ENCODE measurements around the gene FGF14. TPM values are rescaled to one million over a fixed set of nuclear protein-coding genes. Genes with fewer than 3 reads are reported as not detected.

FGF14 gene
- total and polyA plus RNA-seq, 2 of the 4 experiments (the other 2 are of a cell fraction): under 0.01 TPM; not detected in 1

DNA sequence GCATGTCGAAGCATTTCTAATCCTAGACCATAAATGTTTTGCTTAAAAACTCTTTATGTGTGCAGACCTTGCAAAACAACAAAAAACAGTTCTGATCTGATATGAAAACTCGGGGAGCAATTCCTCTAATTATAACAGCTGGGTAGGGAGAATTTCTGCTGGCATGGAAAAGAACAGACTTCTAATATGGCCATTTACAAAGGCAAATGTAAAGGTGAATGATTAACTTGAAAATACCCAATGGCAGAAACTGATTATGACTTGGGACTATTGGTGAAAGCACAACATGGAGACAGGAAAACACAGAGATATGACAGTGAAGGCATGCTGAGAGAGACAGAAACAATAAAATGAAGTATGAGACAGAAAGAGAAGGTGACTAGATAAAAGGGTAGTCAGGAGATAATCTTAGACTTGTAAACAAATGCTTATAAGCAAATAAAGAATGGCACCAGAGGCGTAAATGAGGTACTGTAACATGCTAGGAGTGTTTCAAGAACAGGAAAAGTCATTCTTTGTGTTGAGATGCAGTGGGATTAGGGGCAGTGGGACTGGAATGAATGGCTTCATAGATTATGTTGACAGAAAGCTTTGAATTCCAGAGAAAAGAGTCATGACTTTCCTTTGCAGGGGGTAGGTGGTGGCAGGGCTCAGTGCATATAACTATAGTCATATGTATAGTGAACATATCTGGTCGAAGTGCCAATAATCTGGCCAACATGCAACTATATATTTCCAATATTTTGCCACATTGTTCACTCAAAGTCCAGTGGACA, 556.4 kb downstream of the FGF14 start:
- H3K14ac ChIP-seq (replicated peaks; ENCODE audit: low read depth, low read length): no peak overlapping the region
- H3K56ac ChIP-seq (ENCODE audit: extremely low read depth, insufficient read depth, low read length): no peak overlapping the region
- H3K18ac ChIP-seq (ENCODE audit: low read depth, low read length): no peak overlapping the region
- H4K8ac ChIP-seq (ENCODE audit: low read depth in 2 of 2, low read length in 2 of 2): no peak overlapping the region
- H2AK9ac ChIP-seq (replicated peaks; ENCODE audit: low read depth, low read length, poor library complexity): no peak overlapping the region
- dilution Hi-C loops (cut with HindIII; ENCODE audit: low sequenced_read_pairs, unreplicated experiment) (no loop called here), intact Hi-C loops (cut with micrococcal nuclease) (no loop called here), in situ Hi-C loops (cut with MboI; ENCODE audit: low sequenced_read_pairs) (no loop called here)
- no peak overlapping the region for H2AFZ ChIP-seq (replicated peaks; ENCODE audit: low read length, poor library complexity)
- H2BK5ac ChIP-seq (ENCODE audit: low read depth, low read length, poor library complexity, severe bottlenecking): no peak overlapping the region
- H2BK120ac ChIP-seq (ENCODE audit: low read depth, low read length): no peak overlapping the region
- H4K5ac ChIP-seq (ENCODE audit: low read depth, low read length): no peak overlapping the region
- no peak overlapping the region for H3K4ac ChIP-seq (ENCODE audit: low read depth, low read length)
- H3K27ac ChIP-seq (ENCODE audit: insufficient read depth, low read length): no peak overlapping the region
- H3K9ac ChIP-seq (ENCODE audit: low read depth, low read length): no peak overlapping the region
- no peaks in the 10 kb centered on the region for H3K9me3 ChIP-seq (ENCODE audit: control insufficient read depth, insufficient read depth, low read length)
- POLR2A ChIA-PET (ENCODE audit: unreplicated experiment): interaction anchor here (0.6 kb wide), 1 partner anchor 1000 kb away, joined by 3 read pairs; the partner anchor contains the start of gene ERCC5
- TF ChIP-seq MAZ (IDR thresholded peaks at IDR 0.05; ENCODE audit: borderline replicate concordance, low read depth, low read length): no peak
- no peak overlapping the region for H3K4me3 ChIP-seq (ENCODE audit: insufficient read depth, low read depth, low read length)
- H2BK15ac ChIP-seq (ENCODE audit: low read depth, low read length): no peak overlapping the region
- H3K4me2 ChIP-seq (ENCODE audit: low read depth, low read length): no peak overlapping the region
- BruUV-seq (replicated peaks): no TSS peak
- no peaks in the 10 kb centered on the region for H3K9me1 ChIP-seq (ENCODE audit: insufficient read depth, low read length)
- DNase-seq (peak; percentile 3), ATAC-seq (ENCODE audit: low read depth) (peak; percentile 44)
- H2AK5ac ChIP-seq (ENCODE audit: low read depth, low read length): no peak overlapping the region
- H3K27me3 ChIP-seq (ENCODE audit: control insufficient read depth, insufficient read depth, low read length): no peaks in the 10 kb centered on the region
- H3K79me1 ChIP-seq (ENCODE audit: low read depth in 1 of 2, low read length in 2 of 2): no peaks in the 10 kb centered on the region
- 50% methylated on average over 1 of the region's 4 CpGs; no CpG with 5 or more reads in 1 of the 2 experiments for WGBS, 2 experiments (ENCODE audit: extremely low coverage in 2 of 2, insufficient read length in 1 of 2)
- no peaks in the 10 kb centered on the region for H3K4me1 ChIP-seq (ENCODE audit: control insufficient read depth, insufficient read depth, low read length)
- no peaks in the 10 kb centered on the region for H4K20me1 ChIP-seq (ENCODE audit: insufficient read depth, low read length)
- no peak overlapping the region for H2BK20ac ChIP-seq (ENCODE audit: low read depth, low read length)
- H3K36me3 ChIP-seq (ENCODE audit: control insufficient read depth, insufficient read depth, low read length): no peaks in the 10 kb centered on the region
- H4K91ac ChIP-seq (ENCODE audit: insufficient read depth, low read depth, low read length): no peak overlapping the region
- no peak overlapping the region for H3K23ac ChIP-seq (ENCODE audit: low read depth, low read length)
- CTCF ChIA-PET: no interaction called here

Measured in IMR-90 (cell line).